ENCODE measurements around the gene HES2. TPM values are rescaled to one million over a fixed set of nuclear protein-coding genes. Genes with fewer than 3 reads are reported as not detected.

The HES2 gene
- total and polyA plus RNA-seq, 12 donors = 0.22 to 0.25 TPM; not detected in 10

DNA sequence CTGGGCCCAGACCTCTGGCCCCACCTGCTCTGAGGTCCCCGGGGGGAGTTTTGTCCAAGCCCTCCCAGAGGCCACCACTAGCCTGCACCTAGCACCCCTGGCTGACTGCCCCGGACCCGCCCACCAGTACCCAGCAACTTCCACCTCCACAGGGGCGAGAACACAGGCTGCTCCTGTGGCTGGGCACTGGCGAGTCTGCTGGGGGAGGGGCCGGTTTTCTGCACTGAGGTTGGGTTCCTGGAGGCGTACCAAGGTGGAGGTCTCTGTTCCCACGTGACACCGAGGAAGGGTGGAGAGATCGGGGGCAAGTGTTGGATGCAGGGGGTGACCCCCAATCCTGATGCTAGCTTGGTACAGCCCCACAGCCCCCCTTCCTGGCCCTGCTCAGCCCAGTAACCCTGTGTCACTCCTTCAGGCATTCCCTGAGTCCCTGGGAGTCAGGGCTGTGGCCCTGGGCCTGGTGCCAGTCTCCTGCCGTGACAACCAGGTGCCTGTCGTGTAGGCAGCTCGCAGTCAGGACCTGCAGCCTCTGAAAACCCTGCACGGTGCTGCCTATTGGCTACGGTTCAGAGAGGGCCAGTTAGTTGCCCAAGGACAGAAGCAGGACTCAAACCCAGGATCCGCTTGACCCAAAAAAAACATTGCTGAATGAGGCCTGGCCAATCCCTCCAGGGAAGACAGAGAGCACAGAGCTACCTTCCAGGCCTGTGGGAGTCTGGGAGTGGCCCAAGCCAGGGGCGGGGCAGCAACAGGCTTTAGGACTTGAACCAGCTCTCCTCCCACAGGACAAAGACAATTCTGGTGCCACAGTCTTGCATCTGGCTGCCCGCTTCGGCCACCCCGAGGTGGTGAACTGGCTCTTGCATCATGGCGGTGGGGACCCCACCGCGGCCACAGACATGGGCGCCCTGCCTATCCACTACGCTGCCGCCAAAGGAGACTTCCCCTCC, 8.0 kb upstream of the HES2 start:
- no peak overlapping the region for H3K27ac ChIP-seq
- H3K4me1 ChIP-seq = peaks cover 13 to 29% (median 23%) of the 10 kb centered on the region in 9 donors
- H3K4me3 ChIP-seq = no peak overlapping the region
- DNase-seq (no peak), ATAC-seq (no peak)
- WGBS, 2 donors = 84% methylated on average over 26 of the region's 26 CpGs
- TF ChIP-seq CTCF (IDR thresholded peaks at IDR 0.05) = no peak
- H3K27me3 ChIP-seq = peaks cover 40 to 86% (median 78%) of the 10 kb centered on the region in 7 donors
- H3K9me3 ChIP-seq = no peaks in the 10 kb centered on the region
- no peaks in the 10 kb centered on the region for H3K36me3 ChIP-seq
- intact Hi-C loops (cut with DNase I) = no loop called here

DNA sequence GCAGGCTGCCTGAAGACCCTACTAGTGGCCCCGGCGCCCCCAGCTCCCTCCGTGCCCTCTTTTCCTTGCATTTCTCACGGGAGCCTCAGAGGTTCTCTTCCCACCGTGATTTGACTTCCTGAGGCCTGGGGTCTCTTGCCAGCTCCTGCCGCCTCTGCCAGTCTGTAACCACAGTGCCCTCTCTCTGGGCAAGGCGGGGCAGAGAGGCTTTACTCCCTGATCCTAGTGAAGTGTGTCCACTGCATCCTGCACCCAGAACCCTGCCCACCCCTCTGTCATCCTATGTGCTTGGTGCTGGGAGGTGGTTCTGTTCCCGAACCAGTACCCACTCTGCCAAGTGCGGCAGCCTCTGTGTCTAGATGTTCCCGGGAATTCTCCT, 7.2 kb upstream of the HES2 start:
- TF ChIP-seq CTCF (IDR thresholded peaks at IDR 0.05) = no peak
- intact Hi-C loops (cut with DNase I) = no loop called here
- Histone ChIP-seq H3K36me3 (no peaks in the 10 kb centered on the region), H3K4me3 (no peak overlapping the region), H3K27me3 (peaks cover 41 to 92% (median 85%) of the 10 kb centered on the region in 7 donors), H3K27ac (no peak overlapping the region), H3K4me1 (peaks cover 13 to 31% (median 26%) of the 10 kb centered on the region in 9 donors), H3K9me3 (no peaks in the 10 kb centered on the region)
- ATAC-seq = no peak
- WGBS, 2 donors = 81 to 90% methylated on average over 10 of the region's 10 CpGs
- no peak for DNase-seq

DNA sequence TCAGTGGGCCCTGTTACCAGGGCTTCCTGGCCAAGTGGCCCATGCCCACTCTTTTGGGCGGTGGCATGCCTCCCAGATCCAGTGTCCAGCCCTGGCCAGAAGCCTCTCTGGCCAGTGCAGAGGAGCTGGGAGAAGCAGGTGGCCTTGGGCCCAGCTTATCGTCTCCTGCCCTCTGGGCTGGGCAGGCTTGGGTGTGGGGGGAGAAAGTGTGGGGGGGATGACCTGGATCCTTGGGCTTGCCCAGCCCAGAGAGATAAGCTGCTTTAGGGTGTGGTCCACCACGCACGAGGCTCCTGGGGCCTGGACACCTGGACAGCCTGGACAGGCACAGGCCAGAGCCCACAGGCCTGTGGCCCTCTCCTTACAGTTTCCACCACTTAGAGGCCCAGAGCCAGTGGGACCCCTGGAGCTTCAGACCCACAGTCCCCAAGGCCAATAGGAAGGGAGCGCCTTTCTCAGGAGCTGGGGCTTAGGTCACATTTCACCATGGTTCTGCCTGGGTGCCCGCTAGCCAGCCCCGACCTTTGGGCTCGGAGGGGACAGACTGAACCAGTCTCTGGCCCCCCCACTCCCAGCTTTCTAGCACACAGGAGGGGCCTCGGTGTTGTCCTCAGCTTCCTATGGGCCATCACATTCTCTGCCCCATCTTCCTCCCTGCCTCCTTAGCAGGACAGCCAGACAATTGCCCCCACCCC, 6.7 kb upstream of the HES2 start:
- Histone ChIP-seq H3K36me3 (no peaks in the 10 kb centered on the region), H3K4me1 (peaks cover 13 to 31% (median 26%) of the 10 kb centered on the region in 9 donors), H3K27me3 (peaks cover 46 to 97% (median 91%) of the 10 kb centered on the region in 7 donors), H3K4me3 (no peak overlapping the region), H3K27ac (no peak overlapping the region), H3K9me3 (no peaks in the 10 kb centered on the region)
- ATAC-seq (no peak), DNase-seq (no peak)
- no peak for TF ChIP-seq CTCF (IDR thresholded peaks at IDR 0.05)
- 83 to 86% methylated on average over 9 of the region's 9 CpGs for WGBS, 2 donors
- intact Hi-C loops (cut with DNase I) = no loop called here

- H3K36me3 ChIP-seq = no peaks in the 10 kb centered on the region
- ATAC-seq (no peak), DNase-seq (no peak)
- H3K9me3 ChIP-seq = no peaks in the 10 kb centered on the region
- peaks cover 13 to 35% (median 28%) of the 10 kb centered on the region in 9 donors for H3K4me1 ChIP-seq
- H3K27ac ChIP-seq = no peak overlapping the region
- no peak for TF ChIP-seq CTCF (IDR thresholded peaks at IDR 0.05)
- intact Hi-C loops (cut with DNase I) = no loop called here
- peaks cover 46 to 100% (median 95%) of the 10 kb centered on the region in 7 donors for H3K27me3 ChIP-seq
- no peak overlapping the region for H3K4me3 ChIP-seq
- 82% methylated on average over 6 of the region's 6 CpGs for WGBS, 2 donors
These were observed 5.9 kb upstream of the HES2 start for GRCh38 chr1:6425658-6426057.
